ENCODE measurements around the gene LHFPL6.

The LHFPL6 gene

DNA sequence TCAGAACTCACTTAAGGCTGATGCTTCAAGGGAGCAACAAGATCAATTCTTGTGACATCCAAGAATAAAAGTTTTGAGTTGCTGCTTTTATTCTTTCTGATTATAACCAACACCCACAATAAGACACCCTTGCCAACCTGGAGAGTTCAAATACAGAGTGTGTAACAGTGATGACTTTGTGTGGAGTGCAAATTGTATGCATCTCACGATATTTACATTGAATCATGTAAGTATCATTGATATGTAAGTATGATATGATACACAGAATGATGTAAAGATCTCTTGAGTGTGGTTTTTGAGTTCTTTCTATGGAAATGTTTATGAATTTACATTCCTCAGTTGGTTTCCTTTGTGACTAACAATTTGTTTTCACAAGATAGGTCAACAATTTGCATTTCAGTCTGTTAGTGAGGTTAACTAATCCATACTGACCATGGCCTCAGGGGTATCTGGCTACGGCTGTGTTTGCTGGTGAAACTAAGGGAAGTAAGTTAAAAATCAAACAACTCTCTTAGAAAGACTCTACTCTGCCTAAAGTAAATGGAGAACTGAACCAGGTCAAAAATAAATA, 12.4 kb downstream of the LHFPL6 start:
- no peak for DNase-seq (ENCODE audit: low read depth in 3 of 3)

DNA sequence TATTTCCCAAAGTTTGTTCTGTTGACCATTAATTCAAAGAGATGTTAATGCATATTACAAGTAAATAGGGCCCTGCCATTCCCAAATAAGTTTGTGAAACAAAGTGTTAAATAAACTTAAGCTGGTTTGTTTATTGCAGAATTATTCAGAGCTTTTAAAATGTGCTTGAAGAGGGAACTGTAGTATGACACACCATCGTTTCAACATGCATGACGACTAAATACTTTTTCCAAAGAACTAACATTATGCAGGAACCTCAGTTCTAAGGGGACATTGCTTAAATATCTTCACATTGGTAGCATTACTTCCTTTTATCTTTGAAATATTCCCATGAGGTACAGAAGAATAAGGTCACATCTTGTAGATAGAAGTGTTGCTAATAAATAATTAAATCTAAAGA, 14.6 kb downstream of the LHFPL6 start:
- no peak for DNase-seq (ENCODE audit: low read depth in 3 of 3)

GRCh38 chr13:39587939-39588338, 15.1 kb downstream of the LHFPL6 start:
- no peak for DNase-seq (ENCODE audit: low read depth in 3 of 3)

- DNase-seq (ENCODE audit: low read depth in 3 of 3) = no peak
Measured at GRCh38 chr13:39586958-39587605, 15.9 kb downstream of the LHFPL6 start.

GRCh38 chr13:39586151-39586550, 16.8 kb downstream of the LHFPL6 start:
- no peak for DNase-seq (ENCODE audit: low read depth in 3 of 3)

DNA sequence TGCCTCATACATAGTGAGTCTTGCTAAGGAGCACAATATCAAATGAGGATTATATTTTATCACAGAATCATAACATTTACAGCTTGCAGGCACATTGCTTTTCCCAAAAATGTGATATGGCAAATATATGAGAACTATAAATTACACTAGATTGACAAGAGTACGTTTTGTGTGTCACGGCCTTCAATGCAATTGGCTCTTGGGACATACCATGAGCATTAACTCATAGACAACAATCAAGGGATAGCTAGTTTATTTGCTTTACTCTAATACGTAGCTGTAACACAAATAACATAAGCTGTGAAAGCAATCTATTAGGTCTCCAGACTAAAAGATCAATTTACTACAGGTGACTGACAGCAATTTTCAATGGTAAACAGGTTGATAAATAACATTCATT, 17.8 kb downstream of the LHFPL6 start:
- no peak for DNase-seq (ENCODE audit: low read depth in 3 of 3)

DNA sequence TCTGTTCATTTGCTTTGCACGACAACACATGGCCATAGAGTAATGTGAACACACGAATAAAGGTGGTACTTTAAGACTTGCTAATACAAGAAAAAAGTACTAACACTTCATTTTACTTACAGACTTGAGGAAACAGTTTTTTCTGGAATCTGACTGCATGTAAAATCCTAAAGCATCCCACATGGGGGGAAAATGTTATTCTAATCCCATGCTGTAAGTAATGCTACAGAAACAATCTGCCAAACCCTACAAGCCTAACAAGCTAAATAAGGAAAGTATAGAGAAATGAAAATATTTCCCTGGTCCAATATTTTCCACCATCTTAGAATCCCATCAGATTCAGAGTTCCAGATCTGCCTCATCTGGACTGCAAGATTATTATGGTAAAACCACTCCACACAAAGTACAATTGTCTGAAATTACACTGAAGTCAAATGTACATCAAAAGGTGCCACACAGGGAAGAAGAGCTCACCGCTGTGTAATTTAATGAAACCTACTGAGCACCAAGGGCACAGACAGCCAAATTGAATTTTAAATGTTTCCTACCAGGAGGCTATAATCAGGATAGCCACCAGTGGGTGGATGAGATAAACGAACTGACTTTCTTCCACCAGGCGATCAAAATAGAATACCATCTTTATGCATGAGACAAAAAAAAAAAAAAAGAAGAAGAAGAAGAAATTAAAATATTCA, 22.0 kb downstream of the LHFPL6 start:
- no peak for DNase-seq (ENCODE audit: low read depth in 3 of 3)

GRCh38 chr13:39578821-39579291, 24.1 kb downstream of the LHFPL6 start:
- DNase-seq (ENCODE audit: low read depth in 3 of 3) = no peak

DNA sequence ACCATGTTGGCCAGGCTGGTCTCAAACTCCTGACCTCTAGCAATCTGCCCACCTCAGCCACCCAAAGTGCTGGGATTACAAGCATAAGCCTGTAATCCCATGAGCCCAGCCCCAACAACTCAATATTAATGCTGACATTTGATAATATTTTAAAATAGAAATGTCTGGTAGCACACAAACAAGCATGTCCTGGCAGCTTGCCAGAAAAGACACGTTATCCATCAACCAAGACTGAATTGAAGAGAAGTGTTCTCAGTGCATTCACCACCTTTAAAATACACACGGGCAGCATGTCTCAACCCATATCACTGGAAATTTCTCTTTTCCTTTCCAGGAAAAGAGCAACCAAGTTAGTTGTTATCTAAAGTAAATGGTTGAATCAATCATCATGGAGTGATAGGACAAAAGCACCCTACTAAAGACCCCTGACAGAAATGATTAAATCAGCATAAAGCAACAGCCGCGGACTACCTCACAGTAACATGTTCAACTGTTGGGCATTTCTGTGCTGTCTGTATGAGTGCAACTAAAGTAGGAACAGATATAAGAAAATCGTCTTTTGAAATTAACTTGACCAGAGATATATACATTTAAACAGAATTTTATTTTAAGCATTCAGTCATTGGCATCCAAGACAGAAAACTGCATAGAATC, 25.0 kb downstream of the LHFPL6 start:
- DNase-seq (ENCODE audit: low read depth in 3 of 3) = no peak

- no peak for DNase-seq (ENCODE audit: low read depth in 3 of 3)
Measured at GRCh38 chr13:39577203-39577602, 25.8 kb downstream of the LHFPL6 start.

- no peak for DNase-seq (ENCODE audit: low read depth in 3 of 3)
Measured at GRCh38 chr13:39575641-39576238, 27.3 kb downstream of the LHFPL6 start.

DNA sequence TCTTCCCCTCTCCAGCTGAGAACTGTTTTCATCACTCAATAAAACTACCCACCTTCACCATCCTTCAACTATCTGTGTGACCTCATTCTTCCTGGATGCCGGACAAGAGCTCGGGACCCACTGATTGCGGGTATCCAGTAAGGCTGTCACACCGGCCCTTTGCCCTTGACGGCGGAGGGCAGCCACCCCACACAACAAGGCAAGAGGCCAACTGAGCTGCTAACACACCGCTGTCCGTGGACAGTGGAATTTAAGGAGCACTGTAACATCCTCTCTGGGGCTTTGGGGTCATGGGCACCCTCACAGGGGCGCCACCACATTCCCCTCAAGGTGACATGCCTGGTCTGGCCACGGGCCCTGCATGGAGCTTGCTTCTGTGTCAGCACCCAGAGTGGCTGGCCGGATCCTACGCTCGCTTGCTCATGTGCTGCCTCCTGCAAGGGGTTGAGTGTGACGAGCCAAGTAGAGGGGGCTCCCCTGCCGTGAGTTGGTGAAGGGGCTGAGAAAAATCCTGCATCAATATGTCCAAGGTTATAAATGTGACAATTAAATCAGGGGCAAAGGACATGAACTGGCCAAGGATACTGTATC, 31.4 kb downstream of the LHFPL6 start:
- DNase-seq (ENCODE audit: low read depth in 3 of 3) = no peak

- no peak for DNase-seq (ENCODE audit: low read depth in 3 of 3)
Measured at GRCh38 chr13:39567569-39567968, 35.4 kb downstream of the LHFPL6 start.

DNA sequence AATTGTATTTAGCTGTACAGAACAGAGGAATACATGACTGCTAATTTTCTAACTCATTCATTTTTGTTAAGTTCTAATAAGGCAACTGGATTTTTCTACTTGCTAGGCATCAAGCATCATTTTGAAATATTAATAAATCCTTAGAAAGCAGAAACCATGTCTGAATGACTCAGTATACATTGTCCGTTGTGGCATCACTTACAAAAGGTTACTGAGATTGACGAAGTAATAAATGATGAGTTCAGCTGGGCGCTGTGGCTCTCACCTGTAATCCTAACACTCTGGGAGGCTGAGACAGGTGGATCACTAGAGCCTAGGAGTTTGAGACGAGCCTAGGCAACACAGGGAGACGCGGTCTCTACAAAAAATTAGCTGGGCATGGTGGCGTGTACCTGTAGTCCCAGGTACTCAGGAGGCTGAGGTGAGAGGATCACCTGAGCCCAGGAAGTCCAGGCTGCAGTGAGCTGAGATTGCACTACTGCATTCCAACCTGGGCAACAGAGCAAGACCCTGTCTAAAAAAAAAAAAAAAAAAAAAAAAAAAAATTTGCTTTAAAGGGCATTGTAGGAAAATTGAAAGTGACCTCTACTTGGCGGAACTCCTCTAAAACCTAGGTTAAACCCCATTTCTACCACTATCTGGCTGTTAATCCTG, 36.6 kb downstream of the LHFPL6 start:
- no peak for DNase-seq (ENCODE audit: low read depth in 3 of 3)

- no peak for DNase-seq (ENCODE audit: low read depth in 3 of 3)
Measured at GRCh38 chr13:39565036-39565949, 37.7 kb downstream of the LHFPL6 start.

DNA sequence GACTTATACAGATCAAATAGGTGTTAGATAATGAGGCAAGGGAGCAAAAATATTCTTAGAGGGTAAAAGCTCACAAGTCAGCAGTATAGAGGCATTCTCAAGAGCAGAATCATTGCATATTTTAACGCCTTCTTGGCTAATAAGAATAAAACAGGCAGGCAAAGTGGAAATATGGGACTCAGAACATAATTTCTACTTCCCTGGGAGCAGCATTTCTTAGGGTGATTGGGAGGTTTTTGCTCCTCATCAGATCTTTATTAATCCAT, 39.6 kb downstream of the LHFPL6 start:
- DNase-seq (ENCODE audit: low read depth in 3 of 3) = no peak

DNA sequence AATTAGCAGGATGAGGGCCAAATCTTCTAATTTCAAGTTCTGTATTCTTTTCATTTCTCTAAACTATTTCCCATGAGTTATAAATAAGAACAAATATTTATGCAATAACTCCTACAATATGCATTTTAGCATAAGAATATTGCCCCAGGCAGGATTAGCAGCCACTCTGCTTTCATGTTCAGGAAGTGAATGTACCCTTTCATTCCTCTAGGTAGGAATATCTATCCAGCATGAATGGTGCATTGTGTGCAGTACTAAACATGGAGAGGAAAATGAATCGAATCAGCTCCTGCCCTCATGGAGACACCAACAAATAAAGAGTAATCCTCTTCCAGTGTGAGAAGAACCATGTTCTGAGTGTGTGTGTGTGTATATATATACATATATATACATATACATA, 41.0 kb downstream of the LHFPL6 start:
- no peak for DNase-seq (ENCODE audit: low read depth in 3 of 3)

DNA sequence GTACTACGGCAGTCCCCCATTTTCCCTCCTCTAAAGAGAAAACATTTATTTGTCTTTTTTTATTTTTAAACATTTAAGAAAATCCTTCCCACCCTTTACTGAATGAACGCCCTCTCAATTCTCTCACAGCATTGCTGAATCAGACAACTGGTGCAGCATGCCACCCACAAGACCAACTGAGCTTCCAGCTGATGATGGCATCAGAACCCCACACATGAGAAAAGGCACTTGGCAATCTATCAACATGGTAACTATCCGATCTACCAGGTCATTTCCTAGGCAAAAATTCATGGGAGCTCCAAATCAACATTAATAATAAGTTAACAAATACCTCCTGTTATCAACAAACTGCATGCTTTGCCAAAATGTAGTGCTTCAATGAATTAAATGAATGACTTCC, 43.1 kb downstream of the LHFPL6 start:
- no peak for DNase-seq (ENCODE audit: low read depth in 3 of 3)

DNA sequence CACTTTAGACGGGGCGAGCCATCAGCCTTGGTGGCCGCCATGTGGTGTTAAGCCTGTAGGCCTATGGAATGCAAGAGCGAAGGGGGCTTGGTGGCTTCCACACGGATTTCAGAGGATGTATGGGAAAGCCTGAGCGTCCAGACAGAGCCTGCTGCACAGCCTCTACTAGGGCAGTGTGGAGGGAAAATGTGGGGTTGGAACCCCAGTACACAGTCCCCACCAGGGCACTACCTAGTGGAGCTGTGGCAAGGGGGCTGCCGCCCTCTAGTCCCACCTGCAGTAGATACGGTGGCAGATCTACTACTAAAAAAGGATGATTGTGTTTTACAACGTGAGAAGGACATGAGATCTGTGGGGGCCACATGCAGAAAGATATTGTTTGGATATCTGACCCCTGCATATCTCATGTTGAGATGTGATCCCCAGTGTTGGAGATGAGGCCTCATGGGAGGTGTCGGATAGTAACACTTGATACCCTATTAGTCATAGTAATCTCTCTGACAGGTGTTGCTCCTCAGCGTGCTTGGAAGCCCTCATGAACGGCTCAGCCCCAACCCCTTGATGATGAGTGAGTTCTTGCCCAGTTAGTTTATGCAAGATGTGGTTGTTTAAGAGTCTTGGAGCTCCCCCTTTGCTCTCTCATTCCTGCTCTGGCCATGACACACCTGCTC, 45.6 kb downstream of the LHFPL6 start:
- no peak for DNase-seq (ENCODE audit: low read depth in 3 of 3)

DNA sequence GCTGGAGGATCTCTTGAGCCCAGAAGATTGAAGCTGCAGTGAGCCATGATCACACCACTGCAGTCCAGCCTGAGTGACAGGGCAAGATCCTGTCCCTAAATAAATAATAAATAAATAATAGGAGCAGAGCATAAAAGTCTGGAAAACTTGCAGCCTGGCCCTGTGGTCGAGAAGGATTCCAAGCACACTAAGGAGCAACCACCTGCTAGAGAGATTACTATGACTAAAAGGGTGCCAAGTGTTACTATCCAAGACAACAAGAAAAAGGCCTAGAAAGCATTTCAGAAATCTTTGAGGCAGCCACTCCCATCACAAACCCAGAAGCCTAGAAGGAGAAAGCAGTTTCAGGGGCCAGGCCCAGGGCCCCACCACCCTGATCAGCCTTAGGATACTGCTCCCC, 46.1 kb downstream of the LHFPL6 start:
- no peak for DNase-seq (ENCODE audit: low read depth in 3 of 3)
